GM19395 (cell line): ENCODE measurements around the gene SEC14L5.

Experiments
- ATAC-seq: cut with Tn5 transposase; IDR thresholded peaks from one replicate; pipeline ENCODE4 v1.9.1; 2021; ENCODE audit warnings: mild to moderate bottlenecking, moderate library complexity; ENCODE audit not compliant: unreplicated experiment

SEC14L5 gene

GRCh38 chr16:5010576-5011329 is 52.6 kb downstream of the SEC14L5 start:
- no peak for ATAC-seq

- no peak for ATAC-seq
These were observed 53.5 kb downstream of the SEC14L5 start for GRCh38 chr16:5011637-5012036.

DNA sequence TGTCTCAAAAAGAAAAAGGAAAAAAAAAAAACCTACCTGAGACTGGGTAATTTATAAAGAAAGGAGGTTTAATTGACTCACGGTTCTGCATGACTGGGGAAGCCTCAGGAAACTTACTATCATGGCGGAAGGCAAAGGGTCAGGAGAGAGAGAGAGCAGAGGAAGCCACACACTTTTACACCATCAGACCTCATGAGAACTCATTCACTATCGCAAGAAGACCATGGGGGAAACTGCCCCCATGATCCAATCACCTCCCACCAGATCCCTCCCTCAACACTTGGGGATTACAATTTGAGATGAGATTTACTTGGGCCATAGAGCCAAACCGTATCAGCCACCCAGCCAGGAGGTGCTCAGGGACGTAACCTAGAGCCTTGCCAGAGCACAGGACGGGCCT is 54.8 kb downstream of the SEC14L5 start:
- no peak for ATAC-seq

DNA sequence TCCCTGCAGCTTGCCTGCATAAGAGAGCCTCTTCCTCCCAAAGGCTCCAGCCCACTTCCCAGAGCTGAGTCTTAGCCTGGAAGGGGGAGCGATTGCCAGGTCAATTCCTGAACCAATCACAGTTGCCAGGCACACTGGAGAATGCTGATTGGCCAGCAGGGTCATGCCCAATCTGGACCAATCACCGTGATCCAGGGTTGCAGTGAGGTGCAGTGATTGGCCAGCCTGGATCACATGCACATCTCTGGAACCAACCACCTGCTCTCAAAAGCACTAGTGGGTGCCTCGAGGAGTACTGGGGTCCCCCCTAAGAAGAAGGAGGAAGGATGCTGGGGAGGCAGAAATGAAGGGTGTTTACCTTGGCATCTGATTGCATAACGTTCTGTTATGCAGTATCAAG is 57.2 kb downstream of the SEC14L5 start:
- ATAC-seq, result no peak

GRCh38 chr16:5015887-5016286 is 57.8 kb downstream of the SEC14L5 start:
- no peak for ATAC-seq

GRCh38 chr16:5016967-5017677 is 59.0 kb downstream of the SEC14L5 start:
- no peak for ATAC-seq

GRCh38 chr16:5017678-5017969 is 59.5 kb downstream of the SEC14L5 start:
- ATAC-seq, result no peak

- ATAC-seq, result no peak
These were observed 60.7 kb downstream of the SEC14L5 start for GRCh38 chr16:5018793-5019192.

- ATAC-seq, result no peak
These were observed 61.6 kb downstream of the SEC14L5 start for GRCh38 chr16:5019775-5020174.

- no peak for ATAC-seq
These were observed 62.4 kb downstream of the SEC14L5 start for GRCh38 chr16:5020551-5020950.

DNA sequence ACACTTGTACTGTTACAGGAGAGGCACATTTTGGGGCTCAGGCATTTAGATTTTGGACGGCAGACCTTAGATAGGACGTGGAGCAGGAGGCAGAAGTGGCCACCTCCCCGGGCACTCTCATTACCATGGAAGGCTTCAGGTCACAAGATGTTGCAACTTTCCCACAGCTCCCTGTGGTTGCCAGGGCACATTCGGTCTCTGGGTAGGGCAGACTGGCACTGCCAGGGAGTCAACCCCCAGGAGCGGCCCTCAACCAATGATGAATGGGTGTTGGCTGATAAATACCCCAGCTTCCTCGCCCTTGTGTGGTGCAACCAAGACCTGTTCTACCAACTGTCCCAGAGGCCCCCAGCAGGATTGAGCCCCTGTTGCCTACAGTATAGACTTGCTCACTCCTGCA is 64.4 kb downstream of the SEC14L5 start:
- no peak for ATAC-seq

- no peak for ATAC-seq
These were observed 66.5 kb downstream of the SEC14L5 start for GRCh38 chr16:5024632-5025031.

- no peak for ATAC-seq
These were observed 67.1 kb downstream of the SEC14L5 start for GRCh38 chr16:5025171-5025632.

DNA sequence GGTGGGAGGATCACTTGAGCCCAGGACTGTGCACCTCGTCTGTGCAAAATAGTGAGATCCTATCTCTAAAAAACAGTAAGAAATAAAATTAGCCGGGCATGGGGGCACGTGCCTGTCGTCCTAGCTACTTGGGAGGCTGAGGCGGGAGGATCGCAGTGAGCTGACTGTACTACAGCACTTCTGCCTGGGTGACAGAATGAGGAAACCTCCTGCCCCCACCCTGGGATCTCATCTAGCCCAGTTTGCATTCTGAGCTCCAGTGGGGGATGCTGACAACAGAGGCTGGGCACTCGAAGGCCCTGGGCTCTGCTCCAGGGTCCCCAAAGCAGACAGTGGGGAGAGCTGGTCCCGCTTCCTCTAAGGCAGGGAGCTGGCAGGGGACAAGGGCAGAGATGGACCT is 68.5 kb downstream of the SEC14L5 start:
- ATAC-seq, result no peak

- no peak for ATAC-seq
These were observed 69.0 kb downstream of the SEC14L5 start for GRCh38 chr16:5027086-5027485.

GRCh38 chr16:5027575-5028235 is 69.6 kb downstream of the SEC14L5 start:
- ATAC-seq, result no peak

- ATAC-seq, result no peak
These were observed 70.9 kb downstream of the SEC14L5 start for GRCh38 chr16:5028950-5029475.

GRCh38 chr16:5030251-5030870 is 72.2 kb downstream of the SEC14L5 start:
- no peak for ATAC-seq

GRCh38 chr16:5031601-5032000 is 73.5 kb downstream of the SEC14L5 start:
- ATAC-seq, result no peak

DNA sequence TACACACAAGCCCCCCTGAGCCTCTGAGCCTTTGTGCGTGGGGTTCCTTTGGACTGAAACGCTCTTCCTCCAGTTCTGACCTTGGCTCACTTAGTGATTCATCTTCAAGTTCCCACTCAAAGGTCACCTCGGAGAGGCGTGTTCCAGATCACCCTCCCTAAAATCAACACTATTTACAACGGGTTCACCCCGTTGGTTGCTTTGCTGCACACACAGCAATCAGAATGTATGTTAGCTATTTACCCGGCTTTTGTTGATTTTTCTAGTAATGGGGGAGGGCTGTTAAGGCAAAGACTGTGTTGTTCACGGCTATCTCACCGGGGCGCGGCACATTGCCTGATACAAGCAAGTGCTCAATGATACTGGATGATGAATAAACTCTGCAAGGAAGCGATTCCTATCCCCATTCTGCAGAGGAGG is 74.6 kb downstream of the SEC14L5 start:
- no peak for ATAC-seq
